Fibroblast of skin of right quadriceps (primary cell): Measurements from ENCODE around the gene PTPRM.
"Not testable (repeated sequence)": the region's sequence is repeated elsewhere in the genome, so short reads cannot be mapped to it uniquely, and the experiment has no call there.

Source experiments
- DNase-seq: peaks from one replicate; pipeline ENCODE4 v3.0.0-alpha.2; 2013

PTPRM gene

DNA sequence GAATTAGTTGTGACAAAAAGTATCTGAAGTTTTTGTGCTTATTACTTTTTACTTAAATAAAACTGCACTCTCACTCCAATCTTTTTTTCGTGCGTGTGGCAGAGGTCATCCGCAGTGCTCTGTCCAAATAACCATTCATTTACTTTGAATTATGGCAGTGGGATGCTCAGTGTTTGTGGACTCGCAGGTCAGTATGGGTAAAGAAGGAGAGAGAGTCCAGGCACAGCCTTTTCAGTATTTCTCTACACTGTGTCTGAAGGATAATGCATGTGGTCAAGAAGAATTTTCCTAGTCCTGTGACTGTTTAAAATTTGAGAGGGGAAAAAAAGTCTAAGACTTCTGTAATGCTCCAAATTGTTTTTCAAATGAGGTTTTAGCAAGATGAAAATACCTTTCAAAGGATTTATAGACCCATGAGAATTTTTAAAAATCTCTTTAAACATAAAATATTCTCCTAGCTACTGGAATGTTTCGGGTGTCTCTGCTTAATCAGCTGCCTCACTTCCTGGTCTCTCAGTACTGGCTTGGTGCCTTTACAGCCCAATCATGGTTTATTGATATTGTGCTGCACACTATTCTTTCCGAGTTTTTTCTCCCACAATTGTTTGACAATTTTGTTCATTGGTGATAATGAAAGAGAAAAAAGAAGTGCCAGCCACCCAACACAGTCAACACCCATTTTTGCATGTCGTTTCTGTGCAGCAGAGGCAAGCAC is 453.2 kb downstream of the PTPRM start:
- no peak for DNase-seq

DNA sequence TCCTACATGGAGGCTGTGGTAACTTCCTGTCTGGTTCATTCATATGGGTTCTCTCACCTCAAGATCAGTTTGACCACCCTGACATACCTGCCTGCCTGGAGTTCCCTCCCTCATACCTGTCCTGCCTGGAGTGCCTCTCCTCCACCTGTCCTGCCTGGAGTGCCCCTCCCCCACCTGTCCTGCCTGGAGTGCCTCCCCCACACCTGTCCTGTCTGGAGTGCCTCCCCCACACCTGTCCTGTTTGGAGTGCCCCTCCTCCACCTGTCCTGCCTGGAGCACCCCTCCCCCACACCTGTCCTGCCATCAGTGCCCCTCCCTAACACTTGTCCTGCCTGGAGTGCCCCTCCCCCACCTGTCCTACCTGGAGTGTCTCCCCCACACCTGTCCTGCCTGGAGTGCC is 461.9 kb downstream of the PTPRM start:
- DNase-seq: no peak

DNA sequence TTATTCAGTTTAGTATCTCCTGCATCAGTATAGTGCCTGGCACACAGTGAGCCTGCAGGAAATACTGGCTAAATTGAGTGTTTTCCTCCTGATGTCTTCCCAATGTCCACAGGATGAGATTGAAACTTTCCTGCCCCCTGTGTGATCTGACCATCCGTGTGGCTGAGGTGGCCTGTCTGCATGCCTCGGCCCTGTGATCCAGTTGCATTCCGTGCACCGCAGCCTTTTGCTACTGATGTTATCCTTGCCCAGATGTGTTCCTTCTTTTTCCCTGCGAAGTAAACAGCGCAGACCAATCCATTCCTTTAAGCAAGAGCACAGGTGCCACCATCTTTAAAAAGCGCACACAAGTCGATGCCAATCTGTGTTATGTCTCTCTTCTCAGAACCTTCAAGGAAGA is 462.6 kb downstream of the PTPRM start:
- no peak for DNase-seq

DNA sequence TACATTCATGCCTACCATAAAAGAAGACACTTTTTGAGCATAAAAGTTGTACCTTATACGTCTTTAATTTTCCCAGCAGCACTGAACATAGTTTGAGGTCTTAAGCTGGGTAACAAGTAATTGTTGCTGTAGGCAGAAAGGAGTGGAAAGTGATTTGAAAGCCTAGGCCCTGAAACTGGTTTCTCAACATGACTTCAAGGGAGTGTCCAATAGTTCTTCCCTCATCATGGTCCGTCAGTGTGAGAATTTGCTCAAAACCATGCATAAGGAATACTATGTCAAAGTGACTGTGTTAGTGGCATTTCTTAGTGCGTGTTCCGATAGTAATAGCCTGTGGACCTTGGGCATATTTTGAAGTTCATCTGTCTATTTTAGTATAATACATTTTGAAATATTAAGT is 463.1 kb downstream of the PTPRM start:
- DNase-seq: no peak

DNA sequence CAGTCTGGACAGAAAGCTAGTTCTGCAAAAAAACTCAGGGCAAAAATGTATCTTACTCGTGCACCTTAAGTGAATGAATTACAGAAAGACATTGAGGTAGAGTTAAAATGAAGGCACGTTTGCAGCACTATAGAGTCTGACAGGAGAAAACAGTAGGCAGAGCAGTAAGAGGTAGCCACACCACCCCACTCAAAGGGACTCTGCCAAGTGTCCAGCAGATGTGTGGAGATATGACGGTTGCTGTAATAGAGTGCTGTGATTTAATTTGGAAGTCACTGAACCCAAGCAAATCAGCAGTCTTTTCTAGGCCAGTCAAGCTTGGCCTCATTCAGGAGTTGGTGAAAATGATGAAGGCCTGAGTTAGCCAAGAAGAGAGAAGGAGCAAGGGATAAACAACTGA is 464.4 kb downstream of the PTPRM start:
- no peak for DNase-seq

DNA sequence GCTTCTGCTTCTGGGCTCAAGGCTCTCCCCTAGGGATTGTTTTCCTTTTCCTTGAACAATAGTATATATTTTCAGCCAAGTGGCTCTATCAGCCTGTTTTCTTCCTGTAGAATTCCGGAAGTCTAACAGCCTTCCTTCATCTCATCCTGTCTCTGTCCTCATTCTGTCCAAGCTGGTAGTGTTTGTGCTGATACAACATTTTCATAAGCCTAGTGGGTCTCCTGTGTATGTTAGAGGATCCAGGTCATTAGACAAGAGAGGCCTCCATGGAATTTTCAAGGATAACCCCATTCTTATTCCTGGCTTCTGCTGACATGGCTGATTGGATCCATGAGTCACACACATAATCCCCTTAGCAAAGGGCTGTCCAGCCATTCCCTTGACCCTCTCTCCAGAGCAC is 467.6 kb downstream of the PTPRM start:
- no peak for DNase-seq

DNA sequence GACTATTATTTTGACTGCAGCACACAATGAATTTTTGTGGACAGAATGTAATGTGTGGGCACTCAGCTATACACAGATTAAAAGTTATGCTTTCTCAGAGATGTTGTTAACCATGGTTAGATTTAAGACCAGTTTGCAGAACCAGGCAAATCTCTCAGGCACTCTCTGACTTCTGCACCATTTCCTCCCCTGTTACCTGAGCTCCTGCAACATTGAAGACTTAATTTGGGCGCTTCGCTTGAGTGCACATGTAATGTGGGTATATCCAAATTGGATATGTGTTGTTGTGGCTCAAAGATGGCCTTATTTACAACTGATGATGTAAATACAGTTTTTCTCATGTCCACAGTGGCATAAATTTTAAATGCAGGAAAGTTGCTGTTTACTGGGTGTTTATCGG is 469.4 kb downstream of the PTPRM start:
- DNase-seq: no peak

DNA sequence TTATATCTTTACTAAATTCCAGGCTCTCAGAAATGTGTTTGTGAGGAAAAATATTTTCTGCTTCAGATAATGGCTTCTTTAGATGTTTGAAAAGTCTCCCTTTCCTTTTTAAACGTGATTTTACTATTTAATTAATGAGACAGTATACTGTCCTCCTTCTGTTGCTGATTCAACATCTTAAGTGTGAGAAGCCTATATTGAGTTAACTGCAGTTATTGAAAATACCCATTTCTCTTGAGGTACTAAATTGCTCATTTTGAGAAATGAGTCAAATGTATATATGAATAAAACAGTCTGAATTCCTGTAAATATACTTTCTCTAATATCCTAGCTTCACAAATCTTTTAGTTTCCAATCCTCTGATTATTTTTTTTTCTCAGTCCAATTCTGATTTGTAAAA is 470.2 kb downstream of the PTPRM start:
- no peak for DNase-seq

DNA sequence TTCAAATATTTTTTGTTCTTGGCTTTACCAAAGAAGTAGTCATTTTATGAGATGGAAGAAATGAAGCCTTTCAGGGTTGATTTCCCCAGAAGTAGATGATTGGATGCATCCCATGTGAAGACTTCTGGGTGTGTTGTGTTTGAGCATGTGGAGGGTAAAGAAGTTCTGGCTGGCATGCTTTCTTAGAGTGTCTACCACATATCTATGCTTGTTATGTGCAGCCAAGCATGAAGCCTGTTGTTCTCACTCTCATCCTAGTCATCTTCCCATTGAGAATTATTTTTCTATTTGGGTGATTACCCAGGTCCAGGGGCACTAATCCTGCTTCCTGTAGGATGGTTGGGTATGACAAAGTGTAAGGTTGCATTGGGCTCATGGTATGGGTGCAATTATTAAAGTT is 472.9 kb downstream of the PTPRM start:
- DNase-seq: no peak

DNA sequence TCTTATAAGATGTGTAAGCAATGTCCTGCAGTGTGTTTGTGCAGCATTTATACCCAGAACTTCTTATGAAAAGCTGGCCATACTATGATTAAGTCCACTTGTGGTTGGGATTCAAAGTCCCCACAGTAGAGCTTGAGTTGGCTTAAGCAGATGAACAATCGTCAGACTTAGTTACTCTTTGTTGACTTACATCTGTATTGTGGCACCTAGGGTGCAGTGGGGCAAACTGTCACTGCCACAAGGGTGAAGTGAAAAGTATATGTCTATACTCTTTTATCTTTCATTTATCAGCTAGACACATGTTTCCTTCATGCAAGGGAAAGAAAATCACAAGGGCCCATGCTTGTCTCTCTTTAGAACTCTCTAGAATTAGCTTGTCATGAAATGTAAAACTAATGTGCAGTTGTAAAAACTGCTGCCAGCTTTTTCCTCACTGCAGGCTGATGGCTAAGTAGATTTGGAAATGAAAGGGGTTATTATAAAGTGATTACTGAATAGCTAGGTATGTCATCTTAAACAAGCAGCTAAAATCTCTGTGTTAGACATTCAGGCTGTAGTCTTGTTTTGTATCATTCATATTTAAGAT is 474.5 kb downstream of the PTPRM start:
- no peak for DNase-seq

DNA sequence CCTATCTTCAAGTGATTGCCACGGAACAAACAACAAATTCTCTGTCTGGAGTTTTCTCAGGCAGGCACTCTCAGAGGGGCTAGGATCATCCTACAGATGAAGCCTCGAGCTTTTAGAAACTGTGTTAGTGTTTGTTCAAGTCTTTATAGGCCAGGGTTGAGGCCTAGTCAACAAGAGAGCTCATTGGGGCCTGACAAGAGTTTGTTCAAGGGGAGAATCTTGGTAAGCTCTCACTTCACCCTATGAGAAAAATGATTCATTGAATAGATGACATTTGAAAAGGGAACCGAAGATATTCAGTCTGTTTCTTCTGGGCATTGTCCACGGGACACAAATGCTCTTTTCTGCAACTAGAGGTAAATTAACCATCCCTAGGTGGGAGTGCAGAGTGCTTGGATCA is 476.9 kb downstream of the PTPRM start:
- DNase-seq: no peak

DNA sequence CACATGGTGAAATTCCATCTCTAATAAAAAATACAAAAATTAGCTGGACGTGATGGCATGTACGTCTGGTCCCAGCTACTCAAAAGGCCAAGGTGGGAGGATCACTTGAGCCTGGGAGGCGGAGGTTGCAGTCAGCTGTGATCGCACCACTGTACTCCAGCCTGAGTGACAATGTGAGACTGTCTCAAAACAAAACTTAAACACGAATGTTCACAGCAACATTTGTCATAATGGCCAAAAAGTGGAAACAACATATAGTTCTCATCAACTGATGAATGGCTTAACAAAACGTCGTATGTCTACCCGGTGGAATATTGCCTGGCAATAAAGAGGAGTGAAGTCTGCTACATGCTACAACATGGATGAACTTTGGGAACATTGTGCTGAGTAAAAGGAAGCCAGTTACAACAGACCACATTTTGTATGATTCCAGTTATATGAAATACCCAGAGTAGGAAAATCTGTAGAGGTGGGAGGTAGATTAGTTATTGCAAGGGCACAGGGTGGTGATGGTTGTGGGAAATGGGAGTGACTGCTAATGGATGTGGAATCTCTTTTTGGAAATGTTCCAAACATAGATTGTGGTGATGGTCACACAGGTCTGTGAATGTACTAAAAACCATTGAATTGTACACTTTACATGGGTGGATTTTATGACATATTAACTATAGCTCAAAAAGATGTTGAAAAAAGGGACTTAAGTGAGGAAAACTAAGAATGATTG is 478.2 kb downstream of the PTPRM start:
- peak; percentile 48 for DNase-seq

DNA sequence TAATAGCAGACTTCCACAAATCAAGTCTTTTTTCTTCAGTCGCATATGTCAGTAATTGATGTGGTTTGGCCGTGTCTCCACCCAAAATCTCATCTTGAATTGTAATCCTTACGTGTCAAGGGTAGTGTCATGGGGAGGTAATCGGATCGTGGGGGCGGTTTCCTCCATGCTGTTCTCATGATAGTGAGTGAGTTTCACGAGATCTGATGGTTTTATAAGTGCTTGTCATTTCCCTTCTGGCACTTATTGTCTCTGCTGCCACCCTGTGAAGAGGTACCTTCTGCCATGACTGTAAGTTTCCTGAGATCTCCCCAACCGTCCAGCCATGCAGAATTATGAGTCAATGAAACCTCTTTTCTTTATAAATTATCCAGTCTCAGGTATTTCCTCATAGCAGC is 478.8 kb downstream of the PTPRM start:
- DNase-seq: peak; percentile 32

DNA sequence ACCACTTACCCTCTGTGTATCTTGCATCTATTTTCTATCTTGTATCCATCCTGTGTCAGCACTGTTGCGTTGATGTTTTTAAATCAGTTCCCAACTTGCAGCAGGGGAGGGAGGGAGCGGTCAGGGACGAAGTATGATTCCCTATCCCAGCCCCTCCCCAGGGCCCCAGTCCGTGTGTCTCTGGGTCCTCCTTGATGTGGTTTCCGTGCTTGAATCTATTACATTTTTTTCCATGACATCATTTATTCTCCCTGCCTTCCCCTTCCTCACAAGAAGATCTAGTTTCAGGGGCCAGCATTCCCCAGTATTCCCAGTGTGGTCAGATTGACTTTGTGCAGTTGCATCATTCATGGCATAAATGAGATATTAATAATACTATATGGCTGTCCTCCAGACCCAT is 479.3 kb downstream of the PTPRM start:
- peak; percentile 57 for DNase-seq

DNA sequence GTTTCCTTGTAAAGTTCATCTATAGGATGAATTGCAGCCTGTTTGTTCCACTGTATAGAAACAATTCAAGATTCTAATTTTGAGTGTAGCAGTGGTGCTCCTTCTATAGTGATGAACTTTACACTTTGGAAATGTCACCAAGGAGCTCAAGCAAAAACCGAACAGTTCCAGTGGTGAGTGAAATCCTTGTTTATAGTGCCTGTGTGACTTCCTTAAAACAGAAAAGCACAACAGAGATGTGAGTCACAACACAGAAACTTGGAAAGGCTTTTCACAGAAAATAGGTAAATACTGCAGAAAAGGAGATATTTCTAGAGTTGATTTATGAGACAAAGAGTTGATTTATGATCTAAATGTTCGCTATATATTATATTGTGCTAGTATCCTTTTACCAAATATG is 482.0 kb downstream of the PTPRM start:
- no peak for DNase-seq

DNA sequence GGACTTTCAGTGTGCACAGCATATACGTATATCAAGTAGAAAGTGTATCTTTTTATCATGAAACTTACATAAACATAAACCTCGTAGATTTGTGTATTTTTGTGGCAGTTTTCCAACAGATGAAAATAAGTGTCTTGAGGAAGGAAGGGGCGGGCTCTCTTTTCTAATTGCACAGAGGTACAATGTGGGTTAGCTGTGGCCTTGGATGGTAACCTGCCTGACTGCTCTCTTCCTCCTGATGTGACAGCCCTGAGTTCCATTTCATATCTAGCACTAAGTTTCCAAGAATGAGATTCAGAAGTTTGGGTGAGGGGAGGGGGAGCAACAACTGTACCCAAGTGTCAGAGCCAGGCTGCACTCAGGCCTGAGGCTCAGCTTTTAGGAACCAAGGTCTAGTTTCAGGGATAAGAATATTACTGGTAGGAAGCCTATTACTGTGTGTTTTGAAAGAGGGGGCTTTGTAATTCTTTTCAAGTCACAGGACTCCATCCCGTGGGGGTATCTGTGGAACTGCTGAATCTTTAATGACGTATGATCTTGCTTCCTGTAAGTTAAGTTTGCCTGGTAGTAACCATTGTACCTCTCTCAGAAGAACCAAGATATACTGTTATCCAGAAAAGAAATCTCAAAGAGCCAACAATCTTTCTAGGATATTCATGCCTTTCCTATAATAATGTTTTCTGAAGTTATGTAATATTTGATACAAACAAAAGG is 483.7 kb downstream of the PTPRM start:
- DNase-seq: no peak

DNA sequence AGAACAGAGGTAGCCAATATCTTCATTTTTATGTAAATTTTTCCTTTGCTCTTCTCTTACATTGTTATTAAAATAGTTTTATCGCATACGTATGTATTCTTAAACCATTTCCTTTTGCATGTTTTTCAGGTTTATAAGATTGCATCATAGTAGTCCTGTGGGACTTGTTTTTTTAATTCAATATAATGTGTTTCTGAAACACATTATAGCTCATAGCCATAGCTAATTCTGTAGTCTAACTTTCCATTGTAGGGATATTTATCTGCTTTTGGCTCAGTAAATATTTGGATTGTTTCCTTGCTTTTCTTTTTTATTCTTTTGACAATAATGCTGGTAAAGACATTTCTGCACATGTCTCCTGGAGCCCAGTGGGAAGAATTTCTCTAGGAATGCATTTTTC is 484.3 kb downstream of the PTPRM start:
- peak; percentile 36 for DNase-seq

DNA sequence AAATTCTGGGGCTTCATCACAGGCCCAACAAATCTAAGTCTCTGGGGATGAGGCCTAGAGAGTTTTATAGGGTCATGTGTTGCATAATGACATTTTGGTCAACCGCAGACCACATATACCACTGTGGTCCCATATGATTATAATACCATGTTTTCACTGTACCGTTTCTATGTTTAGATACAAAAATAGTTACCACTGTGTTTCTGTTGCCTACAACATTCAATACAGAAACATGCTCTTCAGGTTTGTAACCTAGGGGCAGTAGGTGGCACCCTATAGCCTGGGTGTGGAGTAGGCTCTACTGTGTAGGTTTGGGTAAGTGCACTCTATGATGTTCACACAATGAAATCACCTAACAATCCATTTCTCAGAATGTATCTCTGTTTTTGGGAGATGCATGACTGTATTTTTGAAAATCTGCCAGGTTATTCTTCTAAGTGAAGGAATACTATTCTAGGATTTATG is 485.2 kb downstream of the PTPRM start:
- DNase-seq: peak; percentile 30

DNA sequence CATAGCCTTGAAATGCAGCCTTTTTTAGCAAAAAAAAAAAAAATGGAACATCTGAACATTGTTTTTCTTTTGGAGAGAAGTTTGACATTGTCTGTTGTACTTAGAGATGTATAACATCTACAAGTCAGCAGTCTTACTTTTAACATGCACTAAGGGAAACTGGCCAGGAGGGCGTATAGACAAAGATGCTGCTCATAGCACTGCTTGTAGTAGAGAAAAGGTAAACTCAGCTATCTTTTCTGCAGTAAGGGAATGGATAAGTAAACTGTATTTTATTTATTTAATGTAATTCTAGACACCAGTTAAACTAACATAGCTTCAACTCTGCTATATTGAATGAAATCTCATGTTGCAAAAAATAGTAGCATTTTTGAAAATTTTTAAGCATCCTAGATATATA is 489.6 kb downstream of the PTPRM start:
- no peak for DNase-seq

DNA sequence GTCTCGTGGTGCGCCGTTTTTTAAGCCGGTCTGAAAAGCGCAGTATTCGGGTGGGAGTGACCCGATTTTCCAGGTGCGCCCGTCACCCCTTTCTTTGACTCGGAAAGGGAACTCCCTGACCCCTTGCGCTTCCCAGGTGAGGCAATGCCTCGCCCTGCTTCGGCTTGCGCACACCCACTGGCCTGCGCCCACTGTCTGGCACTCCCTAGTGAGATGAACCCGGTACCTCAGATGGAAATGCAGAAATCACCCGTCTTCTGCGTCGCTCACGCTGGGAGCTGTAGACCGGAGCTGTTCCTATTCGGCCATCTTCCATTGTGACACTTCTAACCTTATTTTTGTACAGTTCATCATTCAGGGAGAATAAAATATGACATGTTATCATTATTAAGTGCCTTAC is 496.0 kb downstream of the PTPRM start:
- not testable (repeated sequence) for DNase-seq

DNA sequence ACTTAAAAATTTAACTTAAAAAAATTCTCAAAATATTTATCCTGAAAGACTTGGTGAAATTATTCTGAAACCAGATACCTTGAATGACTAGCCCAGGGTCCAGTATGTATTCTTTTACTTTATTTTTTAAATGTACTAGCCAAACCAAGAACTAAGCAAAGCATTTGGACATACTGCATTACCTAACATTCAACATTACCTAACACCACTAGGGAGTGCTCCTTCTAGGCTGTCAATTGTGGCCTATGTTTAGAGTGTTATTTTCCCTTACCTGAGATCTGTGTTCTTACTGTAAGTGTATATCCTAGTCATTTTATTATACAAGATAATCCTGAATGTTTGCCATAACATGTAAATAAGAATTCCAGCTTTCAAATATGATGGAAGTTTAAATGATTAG is 496.6 kb downstream of the PTPRM start:
- no peak for DNase-seq

DNA sequence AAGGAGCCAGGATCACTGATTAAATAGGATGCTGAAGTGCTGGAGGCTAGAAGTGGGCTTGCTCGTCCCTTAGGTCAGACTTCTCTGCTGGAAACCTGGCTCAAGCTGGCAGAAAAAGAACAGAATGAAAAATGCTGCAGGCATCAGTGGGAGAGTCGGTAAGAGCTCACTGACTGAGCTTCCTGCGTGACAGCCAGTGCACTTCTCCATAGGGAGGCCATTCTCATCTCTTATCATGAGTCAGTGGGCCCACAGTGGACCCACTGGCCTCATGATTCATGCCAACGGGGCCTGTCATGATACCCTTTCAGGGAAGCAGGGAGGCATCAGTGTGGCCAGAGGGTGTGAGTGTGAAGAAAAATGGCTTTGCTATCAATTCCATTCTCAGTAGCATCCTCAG is 498.2 kb downstream of the PTPRM start:
- no peak for DNase-seq

DNA sequence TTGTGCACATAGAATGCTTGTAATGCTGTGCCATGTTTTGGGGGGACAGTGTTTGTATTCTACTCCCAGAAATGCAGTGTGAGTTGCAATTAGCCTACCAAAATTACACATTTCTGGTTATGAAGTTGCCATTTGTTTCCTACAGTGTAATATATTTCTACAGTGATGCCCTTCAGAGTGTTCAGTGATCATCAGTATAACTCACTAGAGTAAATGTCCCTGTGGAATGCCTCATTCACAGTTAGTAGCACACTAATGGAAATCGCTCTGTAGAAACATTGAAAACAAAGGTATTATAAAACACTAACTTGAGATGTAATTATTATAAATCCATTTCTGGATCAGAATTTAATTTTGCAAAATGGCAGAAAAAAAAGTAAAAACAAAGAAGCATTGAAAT is 498.7 kb downstream of the PTPRM start:
- no peak for DNase-seq

DNA sequence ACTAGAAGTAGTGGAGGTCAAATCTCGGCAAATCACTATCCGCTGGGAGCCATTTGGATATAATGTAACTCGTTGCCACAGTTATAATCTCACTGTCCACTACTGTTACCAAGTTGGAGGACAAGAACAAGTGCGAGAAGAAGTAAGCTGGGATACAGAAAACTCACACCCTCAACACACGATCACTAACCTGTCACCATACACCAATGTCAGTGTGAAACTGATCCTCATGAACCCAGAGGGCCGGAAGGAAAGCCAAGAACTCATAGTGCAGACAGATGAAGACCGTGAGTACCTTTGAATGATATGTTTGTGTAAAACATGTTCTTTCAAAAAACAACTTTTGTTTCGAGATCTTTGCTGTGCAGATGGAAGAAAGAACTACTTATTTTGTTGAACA is 502.6 kb downstream of the PTPRM start:
- no peak for DNase-seq
